Measurements from ENCODE around the gene CCDC61.

CCDC61 gene

GRCh38 chr19:46042252-46042883 is 47.1 kb downstream of the CCDC61 start:
- Mint-ChIP-seq H3K4me1 (peaks cover 22% of the 10 kb centered on the region), H3K27me3 (ENCODE audit: low read depth, poor library complexity) (peaks cover 32% of the 10 kb centered on the region), H3K4me3 (no peak overlapping the region), H3K27ac (no peak overlapping the region), H3K36me3 (ENCODE audit: low read depth) (peaks cover 17% of the 10 kb centered on the region), H3K9me3 (peaks cover 50% of the 10 kb centered on the region)
- no peak for DNase-seq
- TF ChIP-seq CTCF (IDR thresholded peaks at IDR 0.05): no peak

DNA sequence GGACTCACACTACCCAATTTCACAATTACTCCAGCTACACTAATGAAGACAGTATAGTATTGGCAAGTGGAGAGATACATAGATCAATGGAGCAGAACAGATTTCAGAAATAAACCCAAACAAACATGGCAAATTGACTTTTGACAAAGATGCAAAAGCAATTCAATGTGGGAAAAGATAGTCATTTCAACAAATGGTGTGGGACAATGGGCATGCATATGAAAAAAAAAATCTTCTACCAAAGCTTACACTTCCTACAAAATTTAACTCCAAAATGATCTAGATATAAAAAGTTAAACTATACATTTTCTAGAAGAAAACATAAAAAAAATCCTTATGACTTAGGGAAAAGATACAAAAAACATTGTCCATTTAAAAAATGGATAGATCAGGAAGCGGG is 48.3 kb downstream of the CCDC61 start:
- Mint-ChIP-seq H3K4me1 (peaks cover 22% of the 10 kb centered on the region), H3K36me3 (ENCODE audit: low read depth) (peaks cover 17% of the 10 kb centered on the region), H3K4me3 (no peak overlapping the region), H3K27me3 (ENCODE audit: low read depth, poor library complexity) (peaks cover 41% of the 10 kb centered on the region), H3K27ac (no peak overlapping the region), H3K9me3 (peaks cover 57% of the 10 kb centered on the region)
- TF ChIP-seq CTCF (IDR thresholded peaks at IDR 0.05): no peak
- DNase-seq: no peak

DNA sequence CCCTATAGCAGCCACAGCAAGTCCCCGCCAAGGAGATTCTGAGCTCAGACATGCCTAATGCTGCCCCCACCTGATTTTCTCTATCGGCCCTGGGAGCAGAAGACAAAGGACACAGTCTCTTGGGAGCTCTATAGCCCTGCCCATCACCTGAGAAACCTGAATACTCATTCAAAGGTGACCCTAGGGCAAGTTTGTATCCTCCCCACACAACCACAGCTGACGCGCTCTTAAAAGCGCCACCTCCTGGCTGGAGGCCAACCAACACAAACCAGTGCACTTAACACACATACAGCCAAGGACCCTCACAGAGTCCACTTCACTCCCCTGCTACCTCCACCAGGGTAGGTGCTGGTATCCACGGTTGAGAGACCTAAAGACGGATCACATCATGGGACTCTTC is 54.3 kb downstream of the CCDC61 start:
- no peak overlapping the region for H3K4me3 Mint-ChIP-seq
- H3K9me3 Mint-ChIP-seq: peaks cover 70% of the 10 kb centered on the region
- peaks cover 82% of the 10 kb centered on the region for H3K27me3 Mint-ChIP-seq (ENCODE audit: low read depth, poor library complexity)
- H3K36me3 Mint-ChIP-seq (ENCODE audit: low read depth): no peaks in the 10 kb centered on the region
- no peaks in the 10 kb centered on the region for H3K4me1 Mint-ChIP-seq
- no peak for DNase-seq
- H3K27ac Mint-ChIP-seq: no peak overlapping the region
- no peak for TF ChIP-seq CTCF (IDR thresholded peaks at IDR 0.05)

DNA sequence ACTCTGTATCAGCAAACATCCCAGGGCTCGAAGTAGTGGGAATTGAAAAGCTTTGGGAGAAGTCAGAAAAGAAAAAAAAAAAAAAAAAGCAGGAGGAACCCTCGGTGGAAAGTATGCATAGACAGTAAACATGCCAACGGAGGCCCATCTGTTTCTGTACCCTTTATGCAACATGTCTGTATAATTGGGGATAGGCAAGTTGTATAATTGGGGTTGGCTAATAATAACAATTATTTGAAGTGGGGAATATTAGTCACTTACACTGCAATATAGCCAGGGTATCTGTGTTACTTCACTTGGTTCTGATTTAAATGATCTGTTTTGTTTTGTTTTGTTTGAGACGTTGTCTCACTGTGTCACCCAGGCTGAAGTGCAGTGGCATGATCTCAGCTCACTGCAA is 57.6 kb downstream of the CCDC61 start:
- no peak for DNase-seq
- no peak for TF ChIP-seq CTCF (IDR thresholded peaks at IDR 0.05)

DNA sequence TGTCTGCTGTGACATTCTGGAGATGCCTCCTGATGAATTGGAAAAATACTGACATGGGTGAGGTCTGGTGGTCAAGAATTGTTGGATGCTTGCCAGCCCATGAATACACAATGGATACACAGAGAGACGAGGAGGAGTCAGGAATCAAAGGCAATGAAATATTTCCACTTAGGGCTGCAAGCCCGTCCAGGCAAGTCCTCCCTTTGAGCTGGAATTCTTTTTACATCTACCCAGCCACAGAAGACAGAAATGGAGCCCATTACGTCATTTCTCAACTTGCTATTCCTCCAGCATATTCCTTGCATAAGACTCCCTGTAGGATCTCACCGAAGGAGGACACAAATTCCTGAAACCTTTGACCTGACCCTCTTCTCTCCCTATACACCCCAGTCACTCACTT is 61.3 kb downstream of the CCDC61 start:
- H3K27ac Mint-ChIP-seq: no peak overlapping the region
- H3K4me3 Mint-ChIP-seq: no peak overlapping the region
- no peak for DNase-seq
- no peak for TF ChIP-seq CTCF (IDR thresholded peaks at IDR 0.05)
- no peaks in the 10 kb centered on the region for H3K36me3 Mint-ChIP-seq (ENCODE audit: low read depth)
- peaks cover 46% of the 10 kb centered on the region for H3K9me3 Mint-ChIP-seq
- H3K27me3 Mint-ChIP-seq (ENCODE audit: low read depth, poor library complexity): peaks cover 57% of the 10 kb centered on the region
- no peaks in the 10 kb centered on the region for H3K4me1 Mint-ChIP-seq

More for the DNA sequence above, 57.6 kb downstream of the CCDC61 start:
- H3K27me3 Mint-ChIP-seq (ENCODE audit: low read depth, poor library complexity): peaks cover 71% of the 10 kb centered on the region
- H3K4me1 Mint-ChIP-seq: no peaks in the 10 kb centered on the region
- H3K36me3 Mint-ChIP-seq (ENCODE audit: low read depth): no peaks in the 10 kb centered on the region
- H3K9me3 Mint-ChIP-seq: peaks cover 42% of the 10 kb centered on the region
- no peak overlapping the region for H3K4me3 Mint-ChIP-seq
- H3K27ac Mint-ChIP-seq: no peak overlapping the region

- H3K9me3 Mint-ChIP-seq: peaks cover 51% of the 10 kb centered on the region
- no peak overlapping the region for H3K27ac Mint-ChIP-seq
- H3K4me3 Mint-ChIP-seq: no peak overlapping the region
- no peaks in the 10 kb centered on the region for H3K36me3 Mint-ChIP-seq (ENCODE audit: low read depth)
- H3K27me3 Mint-ChIP-seq (ENCODE audit: low read depth, poor library complexity): peaks cover 48% of the 10 kb centered on the region
- TF ChIP-seq CTCF (IDR thresholded peaks at IDR 0.05): no peak
- H3K4me1 Mint-ChIP-seq: no peaks in the 10 kb centered on the region
- no peak for DNase-seq
These were observed 63.5 kb downstream of the CCDC61 start for GRCh38 chr19:46058778-46059177.
